GM19372 (cell line): ENCODE results near the gene ZNF423.

Experiments
- ATAC-seq: cut with Tn5 transposase; IDR thresholded peaks from one replicate; pipeline ENCODE4 v1.9.1; 2021; ENCODE audit warnings: mild to moderate bottlenecking, low read depth, moderate library complexity; ENCODE audit not compliant: unreplicated experiment

ZNF423 gene

GRCh38 chr16:49738001-49738400 lies 117.9 kb downstream of the ZNF423 start:
- no peak for ATAC-seq

GRCh38 chr16:49737541-49737940 lies 118.4 kb downstream of the ZNF423 start:
- no peak for ATAC-seq

GRCh38 chr16:49734331-49734730 lies 121.6 kb downstream of the ZNF423 start:
- no peak for ATAC-seq

- ATAC-seq: no peak
Measured at GRCh38 chr16:49733313-49734009, 122.5 kb downstream of the ZNF423 start.

GRCh38 chr16:49731911-49732310 lies 124.0 kb downstream of the ZNF423 start:
- no peak for ATAC-seq

- no peak for ATAC-seq
Measured at GRCh38 chr16:49730772-49731171, 125.1 kb downstream of the ZNF423 start.

GRCh38 chr16:49727611-49728010 lies 128.3 kb downstream of the ZNF423 start:
- ATAC-seq: no peak

- no peak for ATAC-seq
Measured at GRCh38 chr16:49726155-49726554, 129.8 kb downstream of the ZNF423 start.

- ATAC-seq: no peak
Measured at GRCh38 chr16:49725651-49726050, 130.3 kb downstream of the ZNF423 start.

- no peak for ATAC-seq
Measured at GRCh38 chr16:49724774-49725173, 131.1 kb downstream of the ZNF423 start.

- ATAC-seq: no peak
Measured at GRCh38 chr16:49723310-49723709, 132.6 kb downstream of the ZNF423 start.

- ATAC-seq: no peak
Measured at GRCh38 chr16:49720225-49720624, 135.7 kb downstream of the ZNF423 start.

GRCh38 chr16:49717689-49718088 lies 138.2 kb downstream of the ZNF423 start:
- ATAC-seq: no peak

GRCh38 chr16:49716339-49716934 lies 139.5 kb downstream of the ZNF423 start:
- no peak for ATAC-seq

- ATAC-seq: no peak
Measured at GRCh38 chr16:49713770-49714169, 142.1 kb downstream of the ZNF423 start.

- ATAC-seq: no peak
Measured at GRCh38 chr16:49712542-49712941, 143.4 kb downstream of the ZNF423 start.

GRCh38 chr16:49712106-49712505 lies 143.8 kb downstream of the ZNF423 start:
- ATAC-seq: no peak

GRCh38 chr16:49709057-49709456 lies 146.9 kb downstream of the ZNF423 start:
- ATAC-seq: no peak

- no peak for ATAC-seq
Measured at GRCh38 chr16:49708491-49708890, 147.4 kb downstream of the ZNF423 start.

- no peak for ATAC-seq
Measured at GRCh38 chr16:49706620-49707355, 149.1 kb downstream of the ZNF423 start.

- no peak for ATAC-seq
Measured at GRCh38 chr16:49704586-49705155, 151.2 kb downstream of the ZNF423 start.
